Ishikawa (cell line): Measurements from ENCODE around the gene MED6.

Experiments used
- EP300 ChIP-seq: IDR thresholded peaks from 2 replicates; pipeline ENCODE4 v1.6.1; 2012; ENCODE audit warnings: borderline replicate concordance
- RAD21 ChIP-seq: IDR thresholded peaks from 2 replicates; pipeline ENCODE4 v1.6.1; 2012; ENCODE audit warnings: low read depth
- TCF12 ChIP-seq: IDR thresholded peaks from 2 replicates; pipeline ENCODE4 v1.6.1; 2012; ENCODE audit warnings: low read depth
- TEAD4 ChIP-seq: IDR thresholded peaks from 2 replicates; pipeline ENCODE4 v1.6.1; 2012

DNA sequence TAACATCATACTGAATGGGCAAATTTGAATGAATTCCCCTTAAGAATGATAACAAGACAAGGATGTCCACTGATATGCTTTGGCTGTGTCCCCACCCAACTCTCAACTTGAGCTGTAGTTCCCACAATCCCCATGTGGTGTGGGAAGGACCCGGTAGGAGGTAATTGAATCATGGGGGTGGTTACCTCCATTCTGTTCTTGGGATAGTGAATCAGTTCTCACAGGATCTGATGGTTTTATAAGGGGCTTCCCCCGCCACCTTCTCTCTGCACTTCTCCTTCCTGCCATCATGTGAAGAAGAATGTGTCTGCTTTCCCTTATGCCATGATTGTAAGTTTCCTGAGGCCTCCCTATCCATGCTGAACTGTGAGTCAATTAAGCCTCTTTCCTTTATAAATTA, 29.3 kb downstream of the MED6 start:
- TF ChIP-seq RAD21 (no peak), EP300 (no peak), TEAD4 (no peak), TCF12 (no peak)
